HG02885 (cell line): Measurements from ENCODE around the gene ARHGAP40.
A peak's percentile ranks its signal among the peaks of the same experiment; 100 is the strongest.

ENCODE experiments used
- ATAC-seq: cut with Tn5 transposase; IDR thresholded peaks from one replicate; pipeline ENCODE4 v1.9.1; 2021; ENCODE audit warnings: mild to moderate bottlenecking; ENCODE audit not compliant: unreplicated experiment, poor library complexity

ARHGAP40 gene

DNA sequence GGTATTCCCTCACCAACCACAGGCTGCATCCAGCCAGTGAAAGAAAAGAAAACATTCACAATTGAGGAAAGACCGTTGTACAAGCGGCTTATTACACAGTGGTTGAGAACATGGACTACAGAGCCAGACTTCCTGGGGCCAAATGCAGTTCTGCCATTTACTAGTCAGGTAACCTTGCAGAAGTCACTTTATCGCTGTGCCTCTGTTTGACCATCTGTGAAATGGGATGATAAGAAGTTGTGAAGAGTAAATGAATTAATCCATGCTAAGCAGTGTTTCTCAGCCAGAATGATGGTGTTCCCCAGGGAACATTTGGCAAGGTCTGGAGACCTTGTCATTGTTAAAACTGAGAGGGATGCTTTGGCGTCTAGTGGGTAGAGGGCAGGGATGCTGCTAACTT lies 14.8 kb downstream of the ARHGAP40 start:
- ATAC-seq: no peak

DNA sequence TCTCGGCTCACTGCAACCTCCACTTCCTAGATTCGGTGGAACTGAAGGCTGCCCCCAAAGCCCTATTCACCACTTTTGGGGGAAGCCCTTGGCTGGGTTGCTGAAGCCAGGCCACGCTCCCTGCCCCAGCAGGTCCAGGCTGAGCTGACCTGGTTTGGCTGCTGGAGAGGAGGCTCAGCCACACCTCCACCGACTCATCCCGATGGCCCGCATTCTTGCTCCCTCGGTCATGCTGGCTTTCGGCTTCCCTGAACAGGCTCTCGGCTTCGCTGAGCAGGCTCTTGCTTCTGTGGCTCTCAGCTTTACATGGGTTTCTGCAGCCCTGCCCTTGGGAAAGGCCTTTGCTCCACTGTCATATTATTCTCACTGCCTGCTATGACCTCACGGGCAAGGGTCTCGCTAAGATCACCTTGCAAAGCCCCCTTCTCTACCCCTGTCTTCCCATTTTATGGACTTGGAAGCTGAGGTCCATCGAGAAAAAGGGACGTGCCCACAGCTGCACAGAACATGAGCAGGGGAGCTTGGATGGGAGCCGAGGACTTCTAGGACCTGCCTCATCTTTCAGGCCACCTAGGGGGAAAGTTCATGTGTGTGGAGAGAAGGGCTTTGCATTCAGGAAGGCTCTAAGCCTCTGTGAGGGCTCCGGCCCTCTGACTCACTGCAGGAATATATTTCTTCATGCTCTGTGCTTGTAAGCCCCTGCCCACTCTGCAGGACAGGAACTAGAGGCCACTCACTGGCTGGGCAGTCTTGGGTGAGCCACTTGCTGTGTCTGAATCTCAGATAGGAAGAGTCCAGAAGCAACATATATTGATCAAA lies 15.6 kb downstream of the ARHGAP40 start:
- ATAC-seq: no peak

DNA sequence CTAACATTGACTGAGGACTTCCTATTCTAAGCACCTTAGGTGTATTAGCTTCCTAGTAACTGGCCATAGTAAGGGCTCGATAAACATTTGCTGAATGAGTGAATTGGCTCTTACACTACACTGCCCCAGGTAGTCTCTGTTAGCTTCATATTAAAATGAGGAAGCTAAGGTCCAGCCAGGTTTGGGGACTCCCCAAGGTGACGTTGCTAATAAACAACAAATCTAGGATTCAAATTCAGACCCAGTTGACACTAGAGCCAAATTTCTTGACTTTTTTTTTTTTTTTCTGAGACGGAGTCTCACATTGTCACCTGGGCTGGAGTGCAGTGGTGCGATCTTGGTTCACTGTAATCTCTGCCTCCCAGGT lies 16.2 kb downstream of the ARHGAP40 start:
- ATAC-seq: no peak

DNA sequence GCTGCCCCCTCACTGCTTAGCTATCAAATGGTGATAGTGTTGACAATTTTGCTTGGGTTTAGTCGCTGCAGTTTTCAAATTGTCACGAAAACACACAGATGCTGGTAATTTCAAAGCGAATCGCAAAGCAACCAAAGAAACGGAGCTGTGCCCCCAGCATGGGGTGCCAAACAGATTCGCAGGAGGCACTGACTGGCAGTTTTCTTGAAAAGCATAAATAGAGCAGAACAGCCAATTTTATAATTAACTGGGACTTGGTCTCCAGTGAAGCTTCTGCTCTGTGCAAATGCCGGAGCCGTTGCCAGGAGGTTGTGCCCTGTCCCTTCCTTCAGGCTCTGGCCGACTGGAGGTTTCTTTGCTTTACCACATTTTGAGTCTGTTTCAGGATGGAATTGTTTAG lies 18.8 kb downstream of the ARHGAP40 start:
- ATAC-seq: no peak

DNA sequence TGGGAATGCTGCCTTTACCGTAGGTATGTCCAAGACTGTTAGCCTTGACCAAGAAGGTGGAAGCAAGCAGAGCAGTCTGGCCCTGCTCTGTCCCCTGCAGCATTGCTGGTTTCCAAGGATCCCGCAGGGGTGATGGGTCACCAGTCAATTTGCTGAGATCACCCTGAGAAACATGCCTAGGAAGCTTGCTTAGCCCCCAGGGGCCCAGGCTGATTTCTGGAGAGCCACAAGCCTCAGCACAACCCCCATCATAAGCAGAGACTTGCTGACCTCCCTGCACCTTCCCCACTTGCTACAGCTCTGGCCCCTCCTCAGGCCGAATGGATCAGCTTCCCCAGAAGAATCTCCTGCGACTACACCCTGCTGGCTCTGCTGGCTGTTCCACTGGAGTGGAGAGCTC lies 21.5 kb downstream of the ARHGAP40 start:
- ATAC-seq: no peak

DNA sequence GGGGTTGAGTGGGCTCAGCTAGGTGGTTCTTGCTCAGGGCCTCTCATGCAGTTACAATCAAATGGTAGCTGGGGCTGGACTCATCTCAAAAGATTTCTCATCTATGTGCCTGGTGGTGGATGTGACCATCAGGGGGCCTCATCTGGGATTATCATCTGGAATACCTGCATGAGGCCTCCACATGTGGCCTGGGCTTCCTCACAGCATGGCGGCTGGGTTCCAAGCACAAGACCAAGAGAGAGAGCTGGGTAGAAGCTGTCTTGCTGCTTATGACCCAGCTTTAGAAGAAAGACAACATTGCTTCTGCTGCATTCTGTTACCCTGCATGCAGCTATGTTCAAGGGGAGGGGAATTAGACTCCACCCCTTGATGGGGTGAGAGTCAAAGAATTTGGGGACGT lies 22.5 kb downstream of the ARHGAP40 start:
- ATAC-seq: no peak

DNA sequence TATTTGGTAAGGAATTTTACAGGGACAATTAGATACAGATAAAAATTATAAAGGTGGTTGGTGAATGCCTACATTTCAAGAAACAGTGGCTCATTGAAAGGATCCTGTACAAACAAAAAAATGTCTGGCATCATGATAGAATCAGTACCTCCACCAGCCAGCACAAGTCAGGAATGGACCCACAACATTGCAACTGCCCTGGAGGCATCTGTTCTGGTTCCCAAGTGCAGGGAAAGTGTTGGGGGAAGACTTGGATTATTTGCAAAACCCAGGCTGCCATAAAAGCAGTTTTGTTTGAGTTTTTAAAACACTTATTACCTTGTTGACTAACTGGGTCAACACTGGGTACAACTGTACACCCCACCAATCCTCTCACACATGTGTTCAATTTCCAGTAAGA lies 24.3 kb downstream of the ARHGAP40 start:
- no peak for ATAC-seq

DNA sequence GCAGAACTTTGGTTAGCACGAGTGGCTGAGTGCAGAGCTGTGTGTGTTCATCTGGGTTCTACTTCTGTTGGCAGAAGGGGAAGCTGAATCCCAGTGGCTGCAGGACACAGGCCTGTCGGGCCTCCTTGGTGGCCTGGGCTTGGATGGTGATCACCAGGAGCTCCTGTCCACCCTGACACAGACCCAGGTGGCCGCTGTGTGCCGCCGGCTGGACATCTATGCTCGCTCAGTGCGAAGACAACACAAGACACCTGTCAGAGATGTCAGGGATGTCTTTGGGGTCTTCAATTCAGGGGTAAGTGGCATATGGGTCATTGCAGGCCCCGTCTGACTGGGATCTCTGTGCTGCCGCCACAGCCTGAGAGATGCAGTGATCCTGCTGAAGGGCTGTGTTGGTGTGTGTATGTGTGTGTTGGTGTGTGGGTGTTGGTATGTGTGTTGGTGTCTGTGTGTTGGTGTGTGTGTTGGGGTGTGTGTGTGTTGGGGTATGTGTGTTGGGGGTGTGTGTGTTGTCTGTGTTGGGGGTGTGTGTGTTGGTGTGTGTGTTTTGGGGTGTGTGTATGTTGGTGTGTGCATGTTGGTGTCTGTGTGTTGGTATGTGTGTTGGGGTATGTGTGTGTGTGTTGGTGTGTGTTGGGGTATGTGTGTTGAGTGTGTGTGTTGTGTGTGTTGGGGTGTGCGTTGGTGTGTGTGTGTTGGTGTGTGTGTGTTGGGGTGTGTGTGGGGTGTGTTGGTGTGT lies 25.5 kb downstream of the ARHGAP40 start:
- no peak for ATAC-seq

DNA sequence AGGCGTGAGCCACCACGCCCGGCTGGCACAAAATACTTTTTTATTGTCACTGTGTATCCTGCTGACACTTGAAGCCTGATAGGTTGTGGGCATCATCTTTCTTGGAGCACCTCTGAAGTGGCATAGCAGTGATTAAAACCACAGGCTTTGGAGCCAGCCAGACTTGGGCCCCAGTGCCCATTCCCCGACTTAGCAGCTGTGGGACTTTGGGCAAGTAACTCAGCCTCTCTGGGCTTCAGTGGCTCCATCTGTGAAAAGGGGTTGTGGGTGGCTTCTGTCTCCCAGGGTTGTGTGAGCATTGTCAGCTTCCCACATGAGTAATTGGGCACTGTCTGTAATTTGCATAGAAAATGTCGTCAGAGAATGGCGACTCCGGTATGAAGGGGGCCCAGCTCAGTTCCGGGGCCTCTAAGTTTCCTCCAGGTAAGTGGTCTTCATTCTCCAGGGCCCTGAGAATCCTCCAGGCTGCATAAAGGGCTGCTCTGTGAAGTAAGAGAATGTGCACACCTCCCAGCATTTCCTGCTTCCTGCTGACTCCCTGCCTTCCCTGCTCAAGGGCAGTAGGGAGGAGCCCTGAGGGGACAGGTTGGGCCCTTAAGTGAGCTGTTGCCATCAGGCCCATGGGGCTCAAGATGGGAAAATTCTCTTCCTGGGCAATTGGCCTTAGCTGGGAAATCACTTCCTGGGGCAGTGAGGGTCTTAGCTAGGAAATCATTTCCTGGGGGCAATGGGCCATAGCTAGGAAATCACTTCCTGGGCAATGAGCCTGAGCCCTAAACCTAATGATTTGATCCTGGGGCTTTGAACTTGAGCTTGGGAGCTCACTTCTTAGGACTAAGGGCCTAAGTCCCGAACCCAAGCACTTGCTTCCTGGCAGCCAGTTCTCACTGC lies 27.2 kb downstream of the ARHGAP40 start:
- no peak for ATAC-seq

DNA sequence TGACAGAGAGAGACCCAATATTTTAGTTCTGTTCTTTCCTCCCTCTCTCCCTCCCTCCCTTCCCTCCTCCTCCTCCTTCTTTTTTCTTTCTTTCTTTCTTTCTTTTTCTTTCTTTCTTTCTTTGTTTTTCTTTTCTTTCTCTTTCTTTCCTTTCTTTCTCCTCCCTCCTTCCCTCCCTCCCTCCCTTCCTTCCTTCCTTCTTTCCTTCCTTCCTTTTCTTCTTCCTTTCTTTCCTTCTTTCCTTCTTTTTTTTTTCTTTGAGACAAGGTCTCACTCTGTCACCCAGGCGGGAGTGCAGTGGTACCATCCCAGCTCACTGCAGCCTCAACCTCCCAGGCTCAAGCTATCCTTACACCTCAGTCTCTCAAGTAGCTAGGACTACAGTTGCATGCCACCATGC lies 28.4 kb downstream of the ARHGAP40 start:
- ATAC-seq: no peak

DNA sequence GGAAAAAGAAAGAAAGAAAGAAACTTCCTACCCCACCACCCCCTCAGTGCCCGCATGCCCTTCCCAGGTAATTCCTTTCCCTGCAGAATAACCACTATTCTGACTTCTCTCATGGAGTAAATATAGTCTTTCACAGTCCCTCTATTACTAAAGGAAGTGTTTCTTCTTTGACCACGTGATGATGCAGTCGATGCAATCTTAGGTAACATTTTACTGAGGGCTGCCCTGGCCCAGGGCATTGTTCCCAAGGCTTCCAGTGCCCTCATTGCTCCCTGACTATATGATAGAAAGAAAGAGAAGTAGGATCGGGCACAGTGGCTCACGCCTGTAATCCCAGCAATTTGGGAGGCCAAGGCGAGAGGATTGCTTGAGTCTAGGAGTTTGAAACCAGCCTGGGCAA lies 29.1 kb downstream of the ARHGAP40 start:
- no peak for ATAC-seq

DNA sequence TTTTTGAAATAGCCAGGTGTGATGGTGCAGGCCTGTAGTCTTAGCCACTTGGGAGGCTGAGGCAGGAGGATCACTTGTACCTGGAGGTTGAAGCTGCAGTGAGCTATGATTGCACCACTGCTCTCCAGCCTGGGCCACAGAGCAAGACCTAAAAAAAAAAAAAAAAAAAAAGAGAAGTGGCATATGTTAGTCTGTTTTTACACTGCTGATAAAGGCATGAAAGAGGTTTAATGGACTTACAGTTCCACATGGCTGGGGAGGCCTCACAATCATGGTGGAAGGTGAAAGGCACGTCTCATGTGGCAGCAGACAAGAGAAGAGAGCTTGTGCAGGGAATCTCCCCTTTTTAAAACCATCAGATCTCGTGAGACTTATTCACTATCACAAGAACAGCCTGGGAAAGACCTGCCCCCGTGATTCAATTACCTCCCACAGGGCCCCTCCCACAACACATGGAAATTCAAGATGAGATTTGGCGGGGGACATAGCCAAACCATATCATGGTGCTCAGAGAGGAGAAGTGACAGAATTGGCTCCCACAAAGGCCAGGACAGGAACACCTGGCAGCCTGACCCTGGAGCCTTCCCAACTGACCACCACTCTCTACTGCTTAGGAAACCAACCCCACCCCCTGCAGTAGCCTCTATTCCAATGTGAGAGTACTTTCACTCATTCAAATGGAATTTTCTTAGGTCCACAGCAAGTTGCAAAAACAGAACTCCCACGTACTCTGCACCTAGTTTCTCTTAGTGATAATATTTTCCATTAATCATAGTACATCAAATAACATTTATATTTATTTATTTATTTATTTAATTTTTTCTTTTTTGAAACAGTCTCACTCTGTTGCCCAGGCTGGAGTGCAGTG lies 29.8 kb downstream of the ARHGAP40 start:
- no peak for ATAC-seq

DNA sequence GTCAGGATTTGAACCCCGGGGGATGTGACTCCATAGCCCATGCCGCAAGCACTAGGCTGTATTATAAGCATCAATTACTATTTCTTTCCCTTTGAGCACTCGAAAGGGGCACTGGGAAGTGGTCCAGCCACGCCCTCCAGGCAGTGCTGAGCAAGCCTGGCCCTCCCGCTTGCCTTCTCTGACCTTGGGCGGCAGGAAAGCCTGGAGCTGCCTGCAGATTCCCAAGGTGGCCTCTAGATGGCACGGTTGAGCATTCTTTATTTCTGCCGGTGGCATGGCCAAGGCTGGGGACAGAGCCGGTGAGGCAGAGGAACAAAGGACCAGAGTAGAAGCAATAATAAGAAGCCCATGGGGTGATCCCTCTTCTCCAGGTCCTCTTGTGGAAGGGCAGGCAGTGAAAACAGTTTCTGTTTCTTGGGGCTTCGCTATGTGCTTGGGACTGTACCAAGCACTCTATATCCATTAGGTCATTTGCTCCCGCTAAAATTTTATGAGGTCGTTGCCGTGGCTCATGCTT lies 32.0 kb downstream of the ARHGAP40 start:
- peak; percentile 63 for ATAC-seq

DNA sequence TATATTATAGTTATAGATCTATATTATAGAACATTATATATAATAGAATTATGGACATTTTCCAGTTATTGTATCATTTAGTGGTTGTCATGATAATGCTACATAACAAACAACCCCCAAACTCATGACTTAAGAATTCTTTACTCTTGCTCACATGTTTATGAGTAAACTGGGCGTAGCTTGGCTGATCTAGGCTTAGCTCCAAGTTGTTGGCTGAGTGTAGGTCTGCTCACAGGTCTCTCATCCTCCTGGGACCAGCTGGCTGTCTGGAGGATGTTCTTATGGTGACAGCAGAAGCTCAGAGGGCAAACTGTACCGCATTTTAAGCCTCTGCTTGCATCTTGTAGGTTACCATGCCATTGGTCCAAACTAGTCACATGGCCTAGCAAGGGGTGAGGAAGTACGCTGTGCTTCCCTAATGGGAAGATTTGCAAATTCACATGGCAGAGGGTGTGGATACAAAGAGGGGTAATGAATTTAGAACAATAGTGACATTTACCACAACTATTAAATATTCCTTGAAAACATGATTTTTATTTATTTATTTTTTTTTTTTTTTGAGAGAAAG lies 34.2 kb downstream of the ARHGAP40 start:
- ATAC-seq: no peak

DNA sequence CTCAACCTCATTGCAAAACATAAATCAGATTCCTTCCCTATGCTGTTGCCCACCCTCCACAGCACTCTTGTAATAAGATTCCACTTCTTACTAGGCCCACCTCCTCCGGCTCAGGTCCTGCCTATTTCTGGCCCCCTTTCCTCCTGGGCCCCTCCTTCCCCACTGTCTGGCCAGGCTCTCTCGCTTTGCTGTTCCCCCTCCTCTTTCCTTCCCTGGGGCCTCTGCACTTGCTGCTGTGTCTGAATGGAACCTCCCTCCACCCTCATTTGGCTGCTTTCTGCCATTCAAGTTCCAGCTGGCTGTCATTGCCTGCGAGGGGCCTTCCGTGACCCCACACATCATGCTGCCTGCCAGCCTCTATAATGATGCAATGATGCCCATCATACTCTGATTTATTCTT lies 38.9 kb downstream of the ARHGAP40 start:
- ATAC-seq: no peak

DNA sequence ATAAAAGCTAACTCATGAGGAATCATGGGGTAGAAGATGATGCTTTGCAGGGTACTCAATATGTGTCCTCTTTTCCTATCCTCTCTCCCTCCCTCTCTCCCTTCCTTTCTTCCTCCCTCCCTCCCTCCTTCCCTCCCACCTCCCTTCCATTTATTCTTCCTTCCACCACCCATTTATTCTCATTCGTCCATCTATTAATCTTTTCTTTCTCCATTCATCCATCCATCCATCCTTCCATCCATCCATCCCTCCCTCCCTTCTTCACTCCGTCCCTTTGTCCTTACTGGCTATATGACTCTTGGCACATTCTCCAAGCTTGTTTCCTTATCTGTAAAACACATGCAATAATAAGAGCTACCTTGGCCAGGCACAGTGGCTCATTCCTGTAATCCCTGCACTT lies 40.9 kb downstream of the ARHGAP40 start:
- ATAC-seq: no peak

DNA sequence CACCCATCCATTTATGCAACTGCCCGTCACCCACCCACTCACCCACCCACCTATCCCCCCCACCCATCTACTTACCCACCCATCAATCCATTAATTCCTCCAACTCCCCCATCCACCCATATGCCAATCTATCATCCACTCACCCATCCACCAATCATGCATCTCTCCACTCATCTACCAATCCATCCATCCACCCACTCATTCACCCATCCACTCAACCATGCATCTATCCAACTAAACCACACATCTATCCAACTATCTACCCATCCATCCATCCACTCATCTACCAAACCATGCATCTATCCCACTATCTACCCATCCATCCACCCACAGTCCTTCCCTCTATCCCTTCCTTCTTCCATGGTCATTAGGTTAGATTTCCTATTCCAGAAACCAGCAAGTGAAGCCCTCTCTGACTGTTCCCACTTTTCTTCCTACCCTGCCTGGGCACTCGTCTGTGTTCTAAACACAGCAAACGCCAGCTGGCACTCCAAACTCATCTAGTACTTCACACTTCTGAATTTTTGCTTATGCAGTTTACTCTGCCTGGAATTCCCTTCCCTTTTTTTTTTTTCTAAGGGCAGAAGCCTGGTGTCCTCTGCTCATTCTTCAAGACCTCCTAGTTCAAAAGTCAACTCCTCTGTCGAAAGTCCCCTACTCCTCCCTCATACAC lies 43.1 kb downstream of the ARHGAP40 start:
- ATAC-seq: no peak

DNA sequence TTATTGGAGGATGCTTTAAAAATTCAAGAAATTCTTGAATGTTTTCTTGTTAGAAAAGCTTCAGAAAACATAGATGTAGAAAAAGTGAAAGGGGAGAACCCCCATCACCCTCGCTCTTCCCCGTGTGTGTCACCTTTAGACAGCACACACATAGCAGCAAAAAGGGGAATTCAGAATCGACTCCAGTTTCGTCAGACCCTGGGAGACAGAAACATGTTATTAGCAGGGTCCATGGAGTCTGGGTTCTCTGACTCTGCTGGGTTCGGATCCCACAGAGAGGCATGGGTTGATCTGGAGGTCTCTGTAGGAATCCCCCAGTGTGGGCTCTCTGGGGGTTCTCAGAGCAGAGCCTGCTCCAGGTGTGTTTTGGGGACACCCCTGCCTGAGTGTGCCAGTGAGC lies 43.7 kb downstream of the ARHGAP40 start:
- no peak for ATAC-seq
